H1 (cell line): ENCODE results near the gene VAV2. TPM values are rescaled to one million over a fixed set of nuclear protein-coding genes. Genes with fewer than 3 reads are reported as not detected.

Experiments
- CTCF ChIA-PET: fragments of 300-600 bp; sonication (Branson Sonifier 250); formaldehyde crosslinking; loops from one replicate; lab custom pipeline; 2021; ENCODE audit not compliant: partially characterized antibody; lab: Charles Lee
- POLR2A ChIA-PET: fragments of 300-600 bp; sonication (Branson Sonifier 250); formaldehyde crosslinking; loops from one replicate; lab custom pipeline; 2021; ENCODE audit warnings: inconsistent platforms; ENCODE audit not compliant: partially characterized antibody; lab: Charles Lee
- DNase-seq, 2 experiments: peaks; one replicate each; pipeline versions ENCODE4 v3.0.0 to v3.0.0-alpha.2; 2010 to 2022; ENCODE audit warnings: low spot score in 2 of 2, low read depth in 1 of 2, mixed read lengths in 1 of 2
- FAIRE-seq: peaks from 2 replicates; lab custom pipeline; 2011; peaks lifted over from hg19 to GRCh38; lab: Jason Lieb, UNC
- H2AFZ ChIP-seq: 2 replicates; pipeline ENCODE4 v1.8.1; 2012; ENCODE audit warnings: low read length, inconsistent platforms
- H2AK5ac ChIP-seq: 2 replicates; pipeline ENCODE4 v1.6.1; 2013; ENCODE audit warnings: low read depth, low read length
- H2BK120ac ChIP-seq: replicated peaks from 2 replicates; pipeline ENCODE3; 2013; ENCODE audit warnings: low read depth, low read length, inconsistent platforms
- H2BK12ac ChIP-seq: 2 replicates; pipeline ENCODE4 v1.6.1; 2013; ENCODE audit warnings: low read depth, low read length
- H2BK15ac ChIP-seq: 2 replicates; pipeline ENCODE4 v1.6.1; 2013; ENCODE audit warnings: low read length
- H2BK20ac ChIP-seq: 2 replicates; pipeline ENCODE4 v1.6.1; 2013; ENCODE audit warnings: low read length
- H2BK5ac ChIP-seq: 2 replicates; pipeline ENCODE4 v1.6.1; 2013; ENCODE audit warnings: low read depth, low read length
- H3K14ac ChIP-seq: 2 replicates; pipeline ENCODE4 v1.6.1; 2013; ENCODE audit warnings: inconsistent platforms; ENCODE audit not compliant: insufficient read length
- H3K18ac ChIP-seq: 2 replicates; pipeline ENCODE4 v1.6.1; 2013; ENCODE audit warnings: low read length; ENCODE audit errors: extremely low read depth
- H3K23ac ChIP-seq: 2 replicates; pipeline ENCODE4 v1.6.1; 2013; ENCODE audit warnings: inconsistent platforms; ENCODE audit not compliant: insufficient read length
- H3K23me2 ChIP-seq: 2 replicates; pipeline ENCODE4 v1.6.1; 2013; ENCODE audit warnings: low read depth, low read length
- H3K27ac ChIP-seq: 2 replicates; pipeline ENCODE4 v1.6.1; 2011; ENCODE audit warnings: low read depth, low read length, inconsistent platforms
- H3K27me3 ChIP-seq, 4 experiments: replicated peaks in 1 of 4; 1 replicate in 1 of 4; 2 replicates in 3 of 4; pipeline versions ENCODE4 v1.6.1 to v1.8.1; 2011 to 2013; ENCODE audit warnings: low read length in 3 of 4, mild to moderate bottlenecking in 3 of 4, inconsistent platforms in 2 of 4, mixed read lengths in 2 of 4, moderate library complexity in 1 of 4; ENCODE audit not compliant: control insufficient read depth in 3 of 4, insufficient read depth in 3 of 4; ENCODE audit errors: extremely low read depth in 1 of 4
- H3K36me3 ChIP-seq, 4 experiments: 2 replicates each; pipeline versions ENCODE4 v1.6.1 to v1.8.1; 2011 to 2013; ENCODE audit warnings: mild to moderate bottlenecking in 4 of 4, low read length in 3 of 4, moderate library complexity in 2 of 4, control low read depth in 1 of 4, inconsistent platforms in 1 of 4; ENCODE audit not compliant: insufficient read depth in 4 of 4, control insufficient read depth in 2 of 4
- H3K4ac ChIP-seq: replicated peaks from 2 replicates; pipeline ENCODE3; 2013; ENCODE audit warnings: low read length, low read depth, mixed read lengths, inconsistent platforms; ENCODE audit not compliant: insufficient read length
- H3K4me1 ChIP-seq, 4 experiments: replicated peaks in 1 of 4; 1 replicate in 1 of 4; 2 replicates in 3 of 4; pipeline versions ENCODE4 v1.6.1 to v1.8.1; 2011 to 2013; ENCODE audit warnings: low read length in 3 of 4, inconsistent platforms in 2 of 4, mixed read lengths in 1 of 4; ENCODE audit not compliant: insufficient read depth in 4 of 4, control insufficient read depth in 3 of 4
- H3K4me2 ChIP-seq, 2 experiments: 2 replicates each; pipeline versions ENCODE4 v1.6.1 to v1.8.1; 2011 to 2013; ENCODE audit warnings: low read depth in 2 of 2, low read length in 2 of 2, control low read depth in 1 of 2, inconsistent platforms in 1 of 2, mild to moderate bottlenecking in 1 of 2; ENCODE audit not compliant: insufficient read depth in 1 of 2
- H3K4me3 ChIP-seq, 4 experiments: fragments of 200-600, 300-600 bp in 1 of 4; sonication (generic), shearing (Covaris generic), sonication (Bioruptor Twin) in 1 of 4; 2 replicates each; pipeline versions ENCODE4 v1.5.1 to v1.8.1; 2011 to 2016; ENCODE audit warnings: low read length in 4 of 4, low read depth in 3 of 4, control low read depth in 2 of 4, inconsistent platforms in 2 of 4, mild to moderate bottlenecking in 2 of 4, mixed read lengths in 1 of 4, moderate library complexity in 1 of 4; ENCODE audit not compliant: insufficient read depth in 2 of 4; ENCODE audit errors: extremely low read depth in 1 of 4
- H3K56ac ChIP-seq: replicated peaks from 2 replicates; pipeline ENCODE3; 2013; ENCODE audit warnings: low read depth, mild to moderate bottlenecking, mixed read lengths, low read length, inconsistent platforms; ENCODE audit not compliant: insufficient read length
- H3K79me1 ChIP-seq: 2 replicates; pipeline ENCODE4 v1.6.1; 2013; ENCODE audit warnings: low read depth, low read length, control low read depth
- H3K79me2 ChIP-seq, 2 experiments: 2 replicates each; pipeline versions ENCODE4 v1.6.1 to v1.8.1; 2012 to 2013; ENCODE audit warnings: low read length in 2 of 2, mild to moderate bottlenecking in 2 of 2, inconsistent platforms in 1 of 2; ENCODE audit not compliant: insufficient read depth in 2 of 2, control insufficient read depth in 1 of 2
- H3K9ac ChIP-seq, 4 experiments: replicated peaks in 1 of 4; 1 replicate in 1 of 4; 2 replicates in 3 of 4; pipeline versions ENCODE4 v1.6.1 to v1.8.1; 2011 to 2013; ENCODE audit warnings: low read depth in 3 of 4, low read length in 3 of 4, control low read depth in 2 of 4, mild to moderate bottlenecking in 2 of 4, moderate library complexity in 2 of 4, inconsistent platforms in 1 of 4; ENCODE audit errors: extremely low read depth in 1 of 4
- H3K9me3 ChIP-seq, 2 experiments: 2 replicates each; pipeline versions ENCODE4 v1.6.1 to v1.8.1; 2012 to 2013; ENCODE audit warnings: mild to moderate bottlenecking in 2 of 2, moderate library complexity in 2 of 2, control low read depth in 1 of 2, inconsistent platforms in 1 of 2, low read depth in 1 of 2, low read length in 1 of 2, mixed read lengths in 1 of 2; ENCODE audit not compliant: insufficient read depth in 2 of 2
- H4K20me1 ChIP-seq, 2 experiments: replicated peaks in 1 of 2; 2 replicates each; pipeline versions ENCODE3 to v1.8.1; 2011 to 2013; ENCODE audit warnings: inconsistent platforms in 2 of 2, low read length in 2 of 2, mild to moderate bottlenecking in 1 of 2; ENCODE audit not compliant: insufficient read depth in 2 of 2, control insufficient read depth in 1 of 2
- H4K5ac ChIP-seq: 2 replicates; pipeline ENCODE4 v1.6.1; 2013; ENCODE audit warnings: low read length, low read depth, mixed read lengths, inconsistent platforms; ENCODE audit not compliant: insufficient read length
- H4K8ac ChIP-seq: 2 replicates; pipeline ENCODE4 v1.8.0; 2013; ENCODE audit warnings: mild to moderate bottlenecking, moderate library complexity, low read length, inconsistent platforms; ENCODE audit not compliant: insufficient read depth; ENCODE audit errors: extremely low read depth
- H4K91ac ChIP-seq: replicated peaks from 2 replicates; pipeline ENCODE3; 2013; ENCODE audit warnings: low read length, mixed read lengths, inconsistent platforms; ENCODE audit not compliant: insufficient read length
- BACH1 ChIP-seq: IDR thresholded peaks from 2 replicates; pipeline ENCODE4 v1.6.1; 2012; ENCODE audit warnings: low read length, improper control_type of control experiment
- CBX5 ChIP-seq: fragments of 300-800, 300-1000 bp; sonication (generic); IDR thresholded peaks from 2 replicates; pipeline ENCODE4 v1.7.1; 2016; ENCODE audit warnings: antibody characterized with exemption, low read length, low read depth
- GTF2F1 ChIP-seq: IDR thresholded peaks from 2 replicates; pipeline ENCODE4 v1.6.1; 2012; ENCODE audit warnings: low read depth, low read length, improper control_type of control experiment, borderline replicate concordance
- HDAC2 ChIP-seq, 2 experiments: fragments of 300-600 bp in 1 of 2; sonication (generic) in 1 of 2; IDR thresholded peaks; 2 replicates each; pipeline ENCODE4 v1.6.1; 2011 to 2012; ENCODE audit warnings: low read depth in 2 of 2, low read length in 2 of 2, mild to moderate bottlenecking in 2 of 2, moderate library complexity in 2 of 2, borderline replicate concordance in 1 of 2, inconsistent platforms in 1 of 2
- HDAC6 ChIP-seq: IDR thresholded peaks from one replicate; pipeline ENCODE4 v1.7.1; 2012; ENCODE audit warnings: low read depth, mild to moderate bottlenecking, inconsistent platforms, low read length, moderate library complexity
- JUN ChIP-seq: IDR thresholded peaks from 2 replicates; pipeline ENCODE4 v1.6.1; 2011; ENCODE audit warnings: low read depth, mild to moderate bottlenecking, improper control_type of control experiment, low read length
- PHF8 ChIP-seq: fragments of 200-600 bp; sonication (generic); conservative IDR thresholded peaks from 2 replicates; pipeline ENCODE4 v1.7.1; 2012; ENCODE audit warnings: low read depth, mild to moderate bottlenecking, inconsistent platforms, low read length, moderate library complexity
- SIRT6 ChIP-seq: IDR thresholded peaks from one replicate; pipeline ENCODE4 v1.7.1; 2012; ENCODE audit warnings: low read length, inconsistent platforms
- SIX5 ChIP-seq: IDR thresholded peaks from 2 replicates; pipeline ENCODE4 v1.6.1; 2011; ENCODE audit warnings: mild to moderate bottlenecking, low read depth, low read length
- SP4 ChIP-seq: IDR thresholded peaks from 2 replicates; pipeline ENCODE4 v1.6.1; 2012; ENCODE audit warnings: low read length, inconsistent platforms
- SUZ12 ChIP-seq: fragments of 200-600 bp; sonication (generic); IDR thresholded peaks from 2 replicates; pipeline ENCODE4 v1.6.1; 2012; ENCODE audit warnings: mild to moderate bottlenecking, inconsistent platforms, low read length, moderate library complexity, mixed read lengths
- TCF12 ChIP-seq: IDR thresholded peaks from 2 replicates; pipeline ENCODE4 v1.6.1; 2011; ENCODE audit warnings: low read depth, mild to moderate bottlenecking, low read length
- ZNF274 ChIP-seq: IDR thresholded peaks from 2 replicates; pipeline ENCODE4 v1.7.0; 2012; ENCODE audit warnings: low read length, borderline replicate concordance; ENCODE audit errors: extremely low read depth
- WGBS, 2 experiments: shearing (Covaris generic) in 1 of 2; methylation state at CpG; one replicate each; pipeline versions ENCODE4 v1.1.6 to v1.1.7; 2013 to 2015; ENCODE audit warnings: low lambda C conversion rate in 2 of 2, mixed read lengths in 2 of 2, inconsistent platforms in 1 of 2, low coverage in 1 of 2, missing lambda C conversion rate in 1 of 2; ENCODE audit not compliant: insufficient replicate concordance in 2 of 2, insufficient coverage in 1 of 2, insufficient read length in 1 of 2; ENCODE audit errors: extremely low coverage in 1 of 2, missing lambda C conversion rate in 1 of 2; 5-methylcytosine and 5-hydroxymethylcytosine counted together
- polyA plus RNA-seq, 7 experiments: library from polyadenylated mRNA; depleted of rRNA in 3 of 7; stranded (reverse) in 5 of 7; unstranded in 2 of 7; fragments of >200 nt in 5 of 7; fragments of 200-250 nt in 2 of 7; gene quantifications; 1 replicate in 5 of 7; 2 replicates in 1 of 7; 4 replicates in 1 of 7; pipeline versions ENCODE4 v1.2.1 to v1.2.3, GENCODE V29; 2011 to 2013; ENCODE audit warnings: missing spikeins in 2 of 7, mixed read lengths in 2 of 7
- total RNA-seq: library from RNA; stranded (reverse); fragmentation: NEBNext Ultra II Directional; extraction: Animal tissue kit (Norgen Biotek cat#: 25700); gene quantifications from 2 replicates; pipeline ENCODE4 v1.2.1, GENCODE V29; 2021

VAV2 gene
- total and polyA plus RNA-seq, 2 of the 8 experiments (the other 6 are each of a cell fraction or from before 2014, with no cell fraction given), result 13.6 to 37.6 TPM

DNA sequence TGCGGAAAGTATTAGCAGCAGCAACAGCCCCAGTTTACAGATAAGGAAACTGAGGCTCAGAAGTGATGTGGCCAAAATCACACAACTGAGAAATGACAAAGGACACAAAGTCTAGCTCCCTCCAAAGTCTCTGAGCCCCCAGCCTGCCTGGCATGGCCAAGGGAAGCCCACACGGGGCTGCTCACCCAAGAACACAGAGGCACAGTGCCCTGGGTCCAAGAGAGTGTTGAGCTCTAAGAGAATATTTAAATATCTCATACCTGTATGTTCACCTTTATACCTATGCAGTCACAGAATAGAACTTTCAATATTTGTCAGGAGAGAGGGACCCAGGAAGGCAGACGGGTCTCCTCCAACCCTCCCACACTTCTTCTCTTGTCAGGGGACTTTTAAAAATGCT is 16.6 kb downstream of the VAV2 start:
- H2BK120ac ChIP-seq, result no peak overlapping the region
- FAIRE-seq (no peak), DNase-seq (no peak)
- no peak overlapping the region for H4K8ac ChIP-seq
- H3K9ac ChIP-seq, result no peak overlapping the region
- H3K27me3 ChIP-seq, result no peaks in the 10 kb centered on the region
- no peaks in the 10 kb centered on the region for H3K23me2 ChIP-seq
- H3K4me1 ChIP-seq, result peaks cover 3 to 28% (median 19%) of the 10 kb centered on the region in 4 experiments
- no peak overlapping the region for H4K5ac ChIP-seq
- H3K4ac ChIP-seq, result no peak overlapping the region
- POLR2A ChIA-PET, result interaction anchor here (0.8 kb wide), 1 partner anchor 13 kb away, joined by 3 read pairs; no protein-coding TSS in a partner anchor
- no peaks in the 10 kb centered on the region for H3K36me3 ChIP-seq
- WGBS, 2 experiments, result 79% methylated on average over 3 of the region's 3 CpGs; no CpG with 5 or more reads in 1 of the 2 experiments
- no peak overlapping the region for H2AK5ac ChIP-seq
- H3K79me2 ChIP-seq, result peaks cover 11 to 97% of the 10 kb centered on the region in 2 experiments; a peak in 3 of 4 replicates
- no peak overlapping the region for H2BK12ac ChIP-seq
- no peak overlapping the region for H3K56ac ChIP-seq
- no peaks in the 10 kb centered on the region for H3K9me3 ChIP-seq
- H3K79me1 ChIP-seq, result peaks cover 37% of the 10 kb centered on the region
- no peak overlapping the region for H2BK15ac ChIP-seq
- H3K4me3 ChIP-seq, result no peak overlapping the region
- H3K27ac ChIP-seq, result no peak overlapping the region
- H2AFZ ChIP-seq, result no peak overlapping the region
- H3K23ac ChIP-seq, result no peak overlapping the region
- peaks cover 46 to 63% of the 10 kb centered on the region in 2 experiments for H4K20me1 ChIP-seq
- CTCF ChIA-PET, result interaction anchor here (0.7 to 4.9 kb wide), 9 partner anchors 15 to 232 kb away, joined by 3 to 22 read pairs (median 4); no protein-coding TSS in a partner anchor
- no peak overlapping the region for H3K14ac ChIP-seq
- H2BK5ac ChIP-seq, result no peak overlapping the region
- no peak overlapping the region for H3K18ac ChIP-seq
- no peak overlapping the region for H3K4me2 ChIP-seq
- H2BK20ac ChIP-seq, result no peak overlapping the region
- no peak overlapping the region for H4K91ac ChIP-seq
- no peak for TF ChIP-seq CBX5
- TF ChIP-seq BACH1, result no peak
- TF ChIP-seq ZNF274, result no peak
- no peak for TF ChIP-seq HDAC2 (IDR thresholded peaks at IDR 0.05; ENCODE audit: borderline replicate concordance in 1 of 2, low read depth in 2 of 2, low read length in 2 of 2)
- TF ChIP-seq TCF12, result no peak
- TF ChIP-seq GTF2F1, result no peak
- TF ChIP-seq SUZ12, result no peak
- TF ChIP-seq HDAC6, result no peak
- no peak for TF ChIP-seq SP4
- no peak for TF ChIP-seq SIX5
- no peak for TF ChIP-seq SIRT6
- TF ChIP-seq JUN, result no peak
- TF ChIP-seq PHF8, result no peak
